Smooth muscle cell of the coronary artery (primary cell): ENCODE data around the gene STMN3. TPM values are rescaled to one million over a fixed set of nuclear protein-coding genes. Genes with fewer than 3 reads are reported as not detected.

Experiments used
- total RNA-seq: library from RNA; depleted of rRNA; stranded (reverse); fragments of >200 nt; gene quantifications from 2 replicates; pipeline ENCODE4 v1.2.3, GENCODE V29; 2014; ENCODE audit warnings: low replicate concordance

STMN3 gene
- 2.0 and 6.7 TPM in 2 replicates for total RNA-seq

GRCh38 chr20:63653041-63653973 is at the start of gene STMN3:
STMN3 (minus strand) TSS chr20:63653424; CDS start chr20:63653345, 79 bp downstream.

DNA sequence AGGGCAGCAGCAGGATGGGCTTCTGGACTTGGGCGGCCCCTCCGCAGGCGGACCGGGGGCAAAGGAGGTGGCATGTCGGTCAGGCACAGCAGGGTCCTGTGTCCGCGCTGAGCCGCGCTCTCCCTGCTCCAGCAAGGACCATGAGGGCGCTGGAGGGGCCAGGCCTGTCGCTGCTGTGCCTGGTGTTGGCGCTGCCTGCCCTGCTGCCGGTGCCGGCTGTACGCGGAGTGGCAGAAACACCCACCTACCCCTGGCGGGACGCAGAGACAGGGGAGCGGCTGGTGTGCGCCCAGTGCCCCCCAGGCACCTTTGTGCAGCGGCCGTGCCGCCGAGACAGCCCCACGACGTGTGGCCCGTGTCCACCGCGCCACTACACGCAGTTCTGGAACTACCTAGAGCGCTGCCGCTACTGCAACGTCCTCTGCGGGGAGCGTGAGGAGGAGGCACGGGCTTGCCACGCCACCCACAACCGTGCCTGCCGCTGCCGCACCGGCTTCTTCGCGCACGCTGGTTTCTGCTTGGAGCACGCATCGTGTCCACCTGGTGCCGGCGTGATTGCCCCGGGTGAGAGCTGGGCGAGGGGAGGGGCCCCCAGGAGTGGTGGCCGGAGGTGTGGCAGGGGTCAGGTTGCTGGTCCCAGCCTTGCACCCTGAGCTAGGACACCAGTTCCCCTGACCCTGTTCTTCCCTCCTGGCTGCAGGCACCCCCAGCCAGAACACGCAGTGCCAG is 43.6 kb upstream of the STMN3 start, which contains the start of gene TNFRSF6B:
TSS of gene TNFRSF6B (plus strand) at position 25 of the 729 bp plus-strand sequence. CDS start at position 141, 116 bp downstream.

GRCh38 chr20:63657937-63658748 is 4.9 kb upstream of the STMN3 start, which contains the start of gene RTEL1:
RTEL1 (plus strand) TSS chr20:63658312; CDS start chr20:63659403, 1,091 bp downstream.

GRCh38 chr20:63626424-63627128 is 26.6 kb downstream of the STMN3 start, which contains the start of gene GMEB2:
GMEB2 (minus strand) TSS chr20:63627101; CDS start chr20:63619397, 7,704 bp downstream.

Other genes starting within 250 kb of the STMN3 start
- gene KCNQ2, start 180.8 kb downstream of the STMN3 start, total RNA-seq, result not detected in 2 replicates
- 0.47 and 2.5 TPM in 2 replicates for gene EEF1A2, start 154.3 kb downstream of the STMN3 start, total RNA-seq
- 8.0 and 19.2 TPM in 2 replicates for gene PPDPF, start 132.7 kb downstream of the STMN3 start, total RNA-seq
- under 0.01 TPM in 1 of 2 replicates, not detected in the other for gene PTK6, start 116.0 kb downstream of the STMN3 start, total RNA-seq
- not detected in 2 replicates for gene SRMS, start 105.7 kb downstream of the STMN3 start, total RNA-seq
- gene FNDC11, start 99.3 kb downstream of the STMN3 start, total RNA-seq, result 0.12 and 0.30 TPM in 2 replicates
- 21.7 and 37.2 TPM in 2 replicates for gene HELZ2, start 79.2 kb downstream of the STMN3 start, total RNA-seq
- gene GMEB2, start 26.3 kb downstream of the STMN3 start, total RNA-seq, result 5.6 and 6.8 TPM in 2 replicates
- gene RTEL1, start 4.9 kb upstream of the STMN3 start, total RNA-seq, result 9.2 and 12.5 TPM in 2 replicates
- gene TNFRSF6B, start 43.2 kb upstream of the STMN3 start, total RNA-seq, result 0.68 and 7.8 TPM in 2 replicates
- 40.9 and 87.1 TPM in 2 replicates for gene ARFRP1, start 54.6 kb upstream of the STMN3 start, total RNA-seq
- gene ZGPAT, start 54.6 kb upstream of the STMN3 start, total RNA-seq, result 15.3 and 28.8 TPM in 2 replicates
- gene LIME1, start 83.2 kb upstream of the STMN3 start, total RNA-seq, result 1.4 and 2.3 TPM in 2 replicates
- 12.9 TPM in 2 replicates for gene SLC2A4RG, start 86.4 kb upstream of the STMN3 start, total RNA-seq
- gene ZBTB46, start 177.8 kb upstream of the STMN3 start, total RNA-seq, result 4.8 and 5.6 TPM in 2 replicates
- gene ABHD16B, start 208.1 kb upstream of the STMN3 start, total RNA-seq, result not detected in 2 replicates
- 84.7 and 110 TPM in 2 replicates for gene TPD52L2, start 211.8 kb upstream of the STMN3 start, total RNA-seq
- 43.3 and 54.3 TPM in 2 replicates for gene DNAJC5, start 241.7 kb upstream of the STMN3 start, total RNA-seq